ENCODE results near the gene SCARB1. TPM values are rescaled to one million over a fixed set of nuclear protein-coding genes. Genes with fewer than 3 reads are reported as not detected.

SCARB1 gene
- total and polyA plus RNA-seq, 2 experiments from 2014 or later, result 31.0 to 62.5 TPM

- H3K27ac Mint-ChIP-seq, result no peak overlapping the region
- H3K4me2 ChIP-seq, result no peak overlapping the region
- H3K36me3 ChIP-seq (ENCODE audit: insufficient read depth), result no peaks in the 10 kb centered on the region; the same call in 1 of the 2 replicates
- no peaks in the 10 kb centered on the region for H3K27me3 ChIP-seq (ENCODE audit: insufficient read depth)
- no peaks in the 10 kb centered on the region for H4K20me1 ChIP-seq (replicated peaks; ENCODE audit: insufficient read depth)
- no peak overlapping the region for H2AFZ ChIP-seq
- H3K79me2 ChIP-seq (replicated peaks; ENCODE audit: insufficient read depth), result no peaks in the 10 kb centered on the region
- no peaks in the 10 kb centered on the region for H3K9me2 ChIP-seq (ENCODE audit: insufficient read depth)
- H3F3A ChIP-seq (replicated peaks; ENCODE audit: low read depth), result no peaks in the 10 kb centered on the region
- no peaks in the 10 kb centered on the region; the same call in 1 of the 2 replicates for H3K4me1 ChIP-seq (ENCODE audit: insufficient read depth)
- no peak overlapping the region for H3K4me3 ChIP-seq
- H3K27me3 Mint-ChIP-seq (ENCODE audit: insufficient read depth, low read depth, poor library complexity), result peaks cover 19% of the 10 kb centered on the region
- H3K36me3 Mint-ChIP-seq (ENCODE audit: low read depth), result peaks cover 13% of the 10 kb centered on the region
- H3K27ac ChIP-seq (ENCODE audit: low read depth), result no peak overlapping the region
- H3K9me3 Mint-ChIP-seq, result peaks cover 28% of the 10 kb centered on the region
- DNase-seq (ENCODE audit: low spot score), result no peak
- TF ChIP-seq CTCF (conservative IDR thresholded peaks at IDR 0.05; ENCODE audit: low read depth in 2 of 2) (no peak), ZNF462 (CRISPR knock-in tag; IDR thresholded peaks at IDR 0.05) (no peak), ZNF114 (CRISPR knock-in tag; IDR thresholded peaks at IDR 0.05) (no peak), ETS1 (IDR thresholded peaks at IDR 0.05) (no peak), STAT1 (IDR thresholded peaks at IDR 0.05; ENCODE audit: unreplicated experiment) (no peak), REST (IDR thresholded peaks at IDR 0.05; ENCODE audit: unreplicated experiment) (no peak), CREB1 (CRISPR knock-in tag; IDR thresholded peaks at IDR 0.05; ENCODE audit: low read depth) (no peak), POLR2AphosphoS5 (IDR thresholded peaks at IDR 0.05; ENCODE audit: low read depth) (no peak), EZH2phosphoT487 (IDR thresholded peaks at IDR 0.05; ENCODE audit: unreplicated experiment) (no peak), EZH2 (IDR thresholded peaks at IDR 0.05; ENCODE audit: low read depth, unreplicated experiment) (no peak), NANOG (IDR thresholded peaks at IDR 0.05; ENCODE audit: borderline replicate concordance) (no peak)
- no peak for ATAC-seq
- H3K4me3 Mint-ChIP-seq, result no peak overlapping the region
- peaks cover 12% of the 10 kb centered on the region for H3K4me1 Mint-ChIP-seq
Measured at GRCh38 chr12:124769163-124769530, 94.5 kb downstream of the SCARB1 start.

All from GM23338 (cell line).